Stimulated activated CD4-positive, alpha-beta T cell treated with anti-CD3 and anti-CD28 coated beads, TNF-alpha, amount 100 ng/mL, for 1 hour (primary cell): ENCODE results near the gene CHRND.
"Not testable (repeated sequence)": the region's sequence is repeated elsewhere in the genome, so short reads cannot be mapped to it uniquely, and the experiment has no call there.

Source experiments
- DNase-seq, 3 donors: peaks; one replicate each; pipeline ENCODE4 v3.0.0-alpha.2; 2020; ENCODE audit warnings: low read depth in 3 of 3, low spot score in 1 of 3

Gene CHRND

DNA sequence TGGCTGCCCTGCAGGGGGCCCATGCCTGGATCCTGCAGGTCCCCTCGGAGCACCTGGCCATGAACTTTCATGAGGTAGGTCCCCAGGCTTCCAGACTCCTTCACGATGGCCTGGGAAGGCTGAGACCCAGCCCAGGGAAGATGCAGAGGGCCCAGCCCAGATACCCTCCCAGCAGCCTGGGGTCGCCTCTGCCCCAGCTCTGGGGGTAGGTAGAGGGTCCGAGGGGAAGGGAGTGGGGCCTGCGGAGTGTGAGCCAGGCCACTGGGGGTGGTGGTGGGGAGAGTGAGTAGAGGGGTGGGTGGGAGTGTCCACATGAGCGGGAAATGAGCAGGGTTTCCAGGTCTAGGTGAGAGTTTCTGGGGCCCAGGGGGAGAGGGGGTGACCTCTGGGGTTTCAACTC lies 1.2 kb upstream of the CHRND start:
- no peak for DNase-seq

DNA sequence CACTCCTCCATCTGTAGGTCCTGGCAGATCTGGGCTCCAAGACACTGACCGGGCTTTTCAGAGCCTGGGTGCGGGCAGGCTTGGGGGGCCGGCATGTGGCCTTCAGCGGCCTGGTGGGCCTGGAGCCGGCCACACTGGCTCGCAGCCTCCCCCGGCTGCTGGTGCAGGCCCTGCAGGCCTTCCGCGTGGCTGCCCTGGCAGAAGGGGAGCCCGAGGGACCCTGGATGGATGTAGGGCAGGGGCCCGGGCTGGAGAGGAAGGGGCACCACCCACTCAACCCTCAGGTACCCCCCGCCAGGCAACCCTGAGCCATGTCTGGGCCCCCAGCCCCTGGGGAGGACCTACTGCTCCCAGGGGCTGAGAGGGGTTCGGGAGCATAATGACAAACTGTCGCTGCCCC lies 761 bp upstream of the CHRND start:
- DNase-seq = no peak

DNA sequence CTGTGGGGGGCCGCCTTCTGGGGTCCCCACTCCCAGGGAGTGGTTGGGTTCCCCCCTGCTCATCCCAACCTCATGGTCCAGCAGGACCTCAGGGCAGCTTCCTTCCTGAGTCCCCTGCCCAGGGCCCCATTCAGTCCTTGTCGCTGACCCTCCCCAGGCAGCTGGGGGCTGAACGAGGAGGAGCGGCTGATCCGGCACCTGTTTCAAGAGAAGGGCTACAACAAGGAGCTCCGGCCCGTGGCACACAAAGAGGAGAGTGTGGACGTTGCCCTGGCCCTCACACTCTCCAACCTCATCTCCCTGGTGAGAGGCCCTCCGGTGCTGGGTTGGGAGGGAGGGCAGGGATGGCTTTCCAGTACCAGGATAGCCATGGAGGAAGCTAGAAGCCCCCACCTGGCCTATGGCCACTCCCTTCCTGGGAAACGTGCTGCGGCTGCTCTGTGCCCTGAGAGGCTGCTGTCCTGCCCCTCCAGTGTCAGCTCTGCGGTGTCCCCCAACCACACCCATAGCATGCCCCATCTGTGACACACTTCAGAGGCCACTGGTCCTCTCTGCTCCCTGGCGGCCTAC lies 497 bp downstream of the CHRND start:
- no peak for DNase-seq

DNA sequence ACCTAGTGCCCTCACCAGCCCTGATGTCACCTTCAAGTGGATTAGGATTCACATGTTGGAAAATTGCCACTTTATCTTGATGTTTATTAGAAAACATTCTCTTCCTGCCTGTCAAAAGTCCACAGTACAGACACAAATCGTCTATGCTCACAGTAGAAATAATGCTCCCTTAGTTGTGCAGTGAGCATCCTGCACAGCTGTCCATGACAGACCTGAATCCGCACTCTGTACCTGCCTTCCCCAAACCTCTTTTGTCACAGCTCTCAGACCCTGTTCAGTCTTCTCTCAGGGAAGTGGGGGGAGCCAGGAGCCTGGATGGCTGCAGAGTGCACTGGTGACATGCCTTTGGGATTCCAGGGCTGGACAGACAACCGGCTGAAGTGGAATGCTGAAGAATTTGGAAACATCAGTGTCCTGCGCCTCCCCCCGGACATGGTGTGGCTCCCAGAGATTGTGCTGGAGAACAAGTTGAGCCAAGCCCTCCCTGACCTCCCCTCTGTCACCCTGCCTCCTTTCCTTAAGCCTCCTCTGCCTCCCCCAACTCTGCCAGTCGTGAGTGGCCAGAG lies 2.0 kb downstream of the CHRND start:
- DNase-seq = no peak

DNA sequence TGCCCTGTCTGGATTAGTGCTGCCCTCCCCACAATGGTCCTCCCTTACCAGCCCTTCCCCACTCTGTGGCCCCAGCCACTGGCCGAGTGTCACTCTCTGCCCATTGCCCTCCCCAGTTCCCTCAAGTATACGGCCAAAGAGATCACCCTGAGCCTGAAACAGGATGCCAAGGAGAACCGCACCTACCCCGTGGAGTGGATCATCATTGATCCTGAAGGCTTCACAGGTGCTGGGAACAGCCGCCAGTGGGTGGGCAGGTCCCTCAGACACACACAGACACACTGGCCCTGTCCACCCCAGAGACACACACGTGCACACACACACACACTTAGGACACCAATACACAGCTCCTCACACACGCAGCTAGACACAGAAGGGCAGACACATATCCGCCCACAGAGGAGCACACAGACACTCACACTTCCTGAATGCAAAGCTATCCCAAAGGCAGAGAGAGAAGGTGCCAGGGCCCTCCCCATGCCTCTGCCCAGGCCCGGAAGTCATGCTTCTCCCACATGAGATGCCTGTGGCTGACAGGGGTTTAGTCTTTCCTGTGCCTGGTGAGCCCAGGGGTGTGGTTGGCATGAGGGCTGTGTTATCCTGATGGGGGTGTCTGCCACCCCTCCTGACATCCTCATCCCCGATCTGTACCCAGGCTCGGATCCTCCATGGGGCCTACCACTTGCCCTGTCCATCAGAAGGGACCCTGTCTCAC lies 2.9 kb downstream of the CHRND start:
- no peak for DNase-seq

DNA sequence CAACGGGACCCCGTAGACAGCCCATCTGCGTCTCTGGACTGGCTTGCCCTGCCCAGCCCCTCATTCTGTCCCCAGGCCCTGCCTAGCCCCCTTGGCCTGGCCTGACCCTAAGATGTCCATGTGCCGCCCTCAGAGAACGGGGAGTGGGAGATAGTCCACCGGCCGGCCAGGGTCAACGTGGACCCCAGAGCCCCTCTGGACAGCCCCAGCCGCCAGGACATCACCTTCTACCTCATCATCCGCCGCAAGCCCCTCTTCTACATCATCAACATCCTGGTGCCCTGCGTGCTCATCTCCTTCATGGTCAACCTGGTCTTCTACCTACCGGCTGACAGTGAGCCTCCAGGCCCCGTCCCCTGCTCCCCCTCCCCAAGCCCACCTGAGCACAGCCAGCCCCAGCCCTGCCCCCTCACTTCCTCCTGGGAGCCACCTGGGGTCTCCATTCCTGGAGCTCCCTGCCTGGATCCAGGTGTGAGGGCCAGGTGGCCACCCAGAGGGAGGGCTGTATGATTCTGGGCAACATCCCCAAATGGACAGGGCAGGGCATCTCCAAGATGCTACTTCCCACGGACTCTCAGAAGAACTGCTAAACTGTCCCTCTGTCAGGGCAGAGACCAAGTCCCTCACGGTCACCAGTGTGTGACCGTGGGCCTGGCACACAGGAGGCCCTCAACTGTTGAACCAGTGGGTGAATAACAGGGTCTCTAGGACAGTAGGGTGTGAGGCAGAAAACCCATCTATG lies 4.0 kb downstream of the CHRND start:
- DNase-seq = no peak

DNA sequence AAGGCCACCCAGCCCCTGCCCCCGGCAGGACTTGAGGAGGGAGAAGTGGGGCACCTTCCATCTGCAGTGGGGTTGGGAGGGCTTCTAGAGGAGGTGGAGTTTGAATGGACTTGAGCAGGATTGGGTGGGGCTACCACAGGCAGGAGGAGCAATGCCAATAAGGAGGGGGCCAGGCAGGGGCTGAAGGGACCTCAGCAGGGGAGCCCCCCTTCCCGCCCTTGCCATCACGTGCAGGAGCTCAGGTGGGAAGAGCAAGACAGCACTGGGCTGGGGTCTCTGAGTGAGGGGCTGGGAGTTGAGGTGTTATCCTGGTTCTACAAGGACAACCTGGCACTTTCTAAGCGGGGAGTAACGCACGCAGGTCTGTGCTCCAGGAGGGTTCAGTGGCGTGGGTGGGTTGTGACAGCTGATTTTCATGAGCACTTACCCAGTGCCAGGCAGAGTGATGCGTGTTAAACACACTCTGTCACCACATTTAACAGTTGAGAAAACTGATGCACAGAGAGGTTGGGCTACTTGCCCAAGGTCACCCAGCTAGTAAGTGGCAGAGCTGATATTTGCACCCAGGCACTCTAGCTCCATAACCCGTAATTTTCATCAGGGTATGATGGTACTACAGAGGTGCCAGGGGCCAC lies 4.8 kb downstream of the CHRND start:
- no peak for DNase-seq

DNA sequence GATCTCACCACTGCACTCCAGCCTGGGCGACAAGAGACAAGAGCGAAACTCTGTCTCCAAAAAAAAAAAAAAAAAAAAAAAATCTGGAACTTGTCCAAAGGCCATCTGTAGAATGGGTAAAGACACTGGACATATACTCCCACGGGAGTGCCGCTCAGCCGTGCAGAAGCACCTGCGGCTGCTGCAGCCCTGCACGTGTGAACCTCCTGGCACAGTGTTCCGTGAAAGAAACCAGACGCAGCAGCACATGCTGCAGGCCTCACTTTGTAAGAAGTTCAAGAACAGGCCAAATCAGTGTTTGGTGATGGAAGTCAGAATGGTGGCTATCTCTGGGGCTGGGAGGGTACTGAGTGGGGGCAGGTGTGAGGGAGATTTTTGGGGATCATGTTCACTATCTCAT lies 6.5 kb downstream of the CHRND start:
- no peak for DNase-seq

DNA sequence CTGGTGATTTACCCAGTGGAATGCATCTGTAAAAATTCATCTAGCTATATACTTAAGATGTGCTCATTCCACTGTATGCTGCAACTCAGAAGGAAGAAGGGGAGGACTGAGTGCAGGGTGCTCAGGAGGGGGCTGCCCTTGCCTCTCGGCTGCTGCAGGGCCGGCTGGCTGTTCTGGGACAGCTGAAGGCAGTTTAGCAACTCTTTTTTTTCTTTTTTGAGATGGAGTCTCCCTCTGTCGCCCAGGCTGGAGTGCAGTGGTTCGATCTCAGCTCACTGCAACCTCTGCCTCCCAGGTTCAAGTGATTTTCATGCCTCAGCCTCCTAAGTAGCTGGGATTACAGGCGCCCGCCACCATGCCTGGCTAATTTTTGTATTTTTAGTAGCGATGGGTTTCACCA lies 6.9 kb downstream of the CHRND start:
- DNase-seq = not testable (repeated sequence)

DNA sequence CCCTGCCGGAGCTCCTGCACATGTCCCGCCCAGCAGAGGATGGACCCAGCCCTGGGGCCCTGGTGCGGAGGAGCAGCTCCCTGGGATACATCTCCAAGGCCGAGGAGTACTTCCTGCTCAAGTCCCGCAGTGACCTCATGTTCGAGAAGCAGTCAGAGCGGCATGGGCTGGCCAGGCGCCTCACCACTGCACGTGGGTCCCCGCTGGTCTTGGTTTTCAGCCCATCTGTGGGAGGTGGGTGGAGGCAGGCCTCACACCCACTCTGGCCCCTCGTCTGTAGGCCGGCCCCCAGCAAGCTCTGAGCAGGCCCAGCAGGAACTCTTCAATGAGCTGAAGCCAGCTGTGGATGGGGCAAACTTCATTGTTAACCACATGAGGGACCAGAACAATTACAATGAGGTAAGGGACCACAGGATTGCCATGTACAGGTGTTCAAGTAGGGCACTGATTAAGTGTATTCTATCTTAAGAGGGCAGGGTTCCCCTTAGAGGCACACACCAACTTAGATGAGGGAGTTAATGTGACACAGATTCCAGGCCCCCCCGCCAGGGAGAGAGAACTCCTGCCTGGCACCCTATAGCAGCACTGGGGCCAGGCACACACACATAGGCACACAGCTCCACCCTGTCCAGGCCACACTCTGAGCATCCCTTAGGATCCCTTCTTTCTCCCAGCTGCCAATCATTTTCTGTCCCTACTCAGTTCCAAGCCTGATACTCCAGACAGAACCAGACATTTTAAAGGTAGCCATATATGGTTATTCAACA lies 8.2 kb downstream of the CHRND start:
- DNase-seq = no peak

DNA sequence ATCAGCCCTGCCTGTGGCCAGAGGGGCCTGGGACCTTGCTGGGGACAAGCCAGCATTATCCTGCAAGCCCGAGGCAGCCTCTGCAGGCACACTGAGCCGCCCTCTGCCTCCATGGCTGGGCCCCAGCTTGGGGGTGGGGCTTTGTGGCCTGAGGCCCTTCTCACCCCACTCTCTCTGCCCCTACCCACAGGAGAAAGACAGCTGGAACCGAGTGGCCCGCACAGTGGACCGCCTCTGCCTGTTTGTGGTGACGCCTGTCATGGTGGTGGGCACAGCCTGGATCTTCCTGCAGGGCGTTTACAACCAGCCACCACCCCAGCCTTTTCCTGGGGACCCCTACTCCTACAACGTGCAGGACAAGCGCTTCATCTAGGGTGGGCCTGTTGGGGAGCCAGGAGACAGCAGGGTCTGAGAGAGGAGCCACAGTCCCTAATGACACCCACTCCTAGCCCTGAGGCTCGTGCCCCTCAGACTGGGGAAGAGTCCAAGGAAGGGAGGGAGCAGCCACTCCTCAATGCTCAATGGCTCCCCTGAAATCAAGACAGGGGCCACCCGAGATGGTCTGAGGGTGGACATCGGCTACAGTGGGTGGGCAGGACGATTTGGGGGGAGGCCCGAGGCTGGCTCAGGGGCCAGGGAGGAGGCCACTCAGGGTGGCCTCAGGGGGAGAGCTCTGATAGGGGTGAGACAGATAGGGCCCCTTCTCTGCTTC lies 9.1 kb downstream of the CHRND start:
- no peak for DNase-seq

DNA sequence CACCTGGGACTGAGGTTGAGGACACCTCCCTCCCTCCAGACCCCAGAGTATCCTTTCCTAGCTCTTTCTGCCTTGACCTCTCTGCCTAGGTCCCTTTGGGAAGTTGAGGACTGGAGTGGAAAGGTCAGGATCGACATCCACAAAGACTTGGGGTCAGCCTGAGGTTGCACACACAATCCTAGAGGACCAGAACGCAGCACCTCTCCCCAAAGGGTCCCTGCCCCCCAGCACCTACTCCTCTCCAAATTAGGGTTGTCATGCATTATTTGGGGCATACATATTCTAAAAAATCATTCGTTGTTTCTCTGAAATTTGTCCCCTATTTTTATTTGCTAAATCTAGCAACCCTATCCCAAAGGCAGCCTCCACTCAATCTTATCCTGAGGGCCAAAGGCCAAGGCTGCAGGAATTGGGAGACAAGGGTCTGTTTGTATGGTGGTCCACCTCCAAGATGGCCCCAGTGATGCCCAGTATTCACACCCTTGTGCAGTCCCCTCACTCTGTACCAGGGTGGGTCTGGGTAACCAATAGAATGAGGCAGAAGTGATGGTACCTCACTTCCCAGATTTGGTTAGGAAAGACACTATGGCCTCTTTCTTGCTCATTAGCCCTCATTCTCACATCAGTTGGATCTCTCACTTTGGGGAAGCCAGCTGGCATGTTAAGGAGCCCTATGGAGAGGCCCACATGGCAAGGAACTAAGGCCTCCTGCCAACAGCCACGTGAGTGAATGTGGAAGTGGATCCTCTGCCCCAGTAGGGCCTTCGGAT lies 10.0 kb downstream of the CHRND start:
- no peak for DNase-seq

DNA sequence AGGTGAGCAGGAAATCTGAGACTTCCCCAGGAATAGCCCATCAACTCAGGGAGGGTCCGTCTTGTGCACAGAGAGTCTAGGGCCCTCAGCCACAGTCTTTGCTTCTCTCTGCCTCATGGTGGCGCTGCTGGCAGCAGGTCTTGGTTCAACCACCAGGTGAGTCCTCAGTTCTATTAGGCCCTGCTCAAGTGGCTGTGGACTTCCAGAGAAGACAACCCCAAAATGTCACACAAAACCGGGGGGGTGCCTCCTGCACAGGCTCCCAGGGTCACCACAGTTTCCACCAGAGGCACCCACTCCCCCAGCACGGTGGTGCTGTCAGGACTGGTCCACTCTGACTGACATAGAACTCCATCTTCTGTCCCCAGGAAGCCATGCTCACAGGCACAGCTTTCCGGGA lies 11.1 kb downstream of the CHRND start:
- DNase-seq = no peak

DNA sequence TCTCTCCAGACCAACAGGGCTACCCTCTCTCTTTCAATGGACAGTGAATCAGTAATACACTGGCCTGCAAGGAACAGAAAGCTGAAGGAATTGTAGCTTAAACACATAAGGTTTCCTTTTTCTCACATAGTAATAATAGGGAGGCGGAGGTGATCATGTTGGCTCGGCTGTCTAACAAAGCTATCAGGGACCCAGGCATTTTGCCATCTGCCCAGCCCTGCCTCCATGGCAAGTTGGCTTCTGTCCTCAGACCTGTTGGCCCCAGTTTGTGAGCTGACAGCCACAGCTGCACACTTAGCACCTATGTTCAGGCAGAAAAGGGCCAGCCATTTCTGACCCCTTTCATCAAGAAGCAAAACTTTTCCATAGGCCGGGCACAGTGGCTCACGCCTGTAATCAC lies 11.5 kb downstream of the CHRND start:
- DNase-seq = no peak

DNA sequence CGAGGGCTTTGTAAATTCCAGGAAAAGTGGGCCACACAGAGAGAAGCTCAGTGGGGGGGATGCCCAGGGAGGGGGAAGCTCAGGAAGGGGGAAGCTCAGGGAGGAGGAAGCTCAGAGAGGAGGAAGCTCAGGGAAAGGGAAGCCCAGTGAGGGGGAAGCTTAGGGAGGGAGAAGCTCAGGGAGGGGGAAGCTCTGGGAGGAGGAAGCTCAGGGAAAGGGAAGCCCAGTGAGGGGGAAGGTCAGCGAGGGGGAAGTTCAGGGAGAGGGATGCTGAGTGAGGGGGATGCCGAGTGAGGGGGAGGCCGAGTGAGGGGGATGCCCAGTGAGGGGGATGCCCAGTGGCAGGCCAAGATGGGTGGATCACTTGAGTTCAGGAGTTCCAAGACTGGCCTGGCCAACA lies 12.7 kb downstream of the CHRND start:
- no peak for DNase-seq

DNA sequence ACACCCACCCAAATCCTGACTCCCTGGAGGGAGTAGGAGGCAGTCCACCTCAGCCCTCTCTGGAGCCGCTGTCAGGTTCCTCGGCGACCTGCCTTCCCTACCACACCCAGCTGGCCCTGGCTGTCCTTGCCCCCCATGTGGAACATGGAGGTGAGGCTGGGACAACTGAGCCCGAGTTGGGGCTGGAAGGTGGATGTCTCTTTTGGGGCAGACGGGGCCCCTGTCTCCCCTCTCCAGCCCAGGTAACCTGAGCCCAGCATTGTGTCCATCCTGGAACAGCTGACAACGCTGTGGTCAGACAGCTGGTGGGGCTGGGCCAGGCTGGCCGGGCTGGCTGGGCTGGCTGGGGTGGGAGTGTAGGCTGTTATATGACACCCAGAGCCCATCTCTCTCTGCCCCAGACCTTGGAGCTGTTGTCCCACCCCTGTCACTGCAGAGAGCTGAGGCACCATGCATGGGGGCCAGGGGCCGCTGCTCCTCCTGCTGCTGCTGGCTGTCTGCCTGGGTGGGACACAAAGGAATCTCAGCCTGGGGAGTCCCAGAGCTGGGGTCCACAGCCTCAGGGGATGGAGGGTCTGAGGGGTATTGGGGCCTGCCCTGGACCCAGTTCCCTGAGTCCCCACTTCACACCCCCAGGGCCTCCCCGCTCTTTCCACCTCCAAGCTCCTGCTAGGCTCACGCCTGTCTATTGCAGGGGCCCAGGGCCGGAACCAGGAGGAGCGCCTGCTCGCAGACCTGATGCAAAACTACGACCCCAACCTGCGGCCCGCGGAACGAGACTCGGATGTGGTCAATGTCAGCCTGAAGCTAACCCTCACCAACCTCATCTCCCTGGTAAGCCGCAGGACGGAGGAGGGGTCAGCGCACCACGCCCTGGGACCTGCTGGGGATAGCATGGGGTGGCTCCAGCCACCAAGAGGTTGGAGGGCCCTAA lies 13.6 kb downstream of the CHRND start, which contains the start of gene CHRNG:
TSS of gene CHRNG (plus strand) at position 395 of the 934 bp plus-strand sequence. CDS start at position 451, 56 bp downstream.
- DNase-seq = no peak

DNA sequence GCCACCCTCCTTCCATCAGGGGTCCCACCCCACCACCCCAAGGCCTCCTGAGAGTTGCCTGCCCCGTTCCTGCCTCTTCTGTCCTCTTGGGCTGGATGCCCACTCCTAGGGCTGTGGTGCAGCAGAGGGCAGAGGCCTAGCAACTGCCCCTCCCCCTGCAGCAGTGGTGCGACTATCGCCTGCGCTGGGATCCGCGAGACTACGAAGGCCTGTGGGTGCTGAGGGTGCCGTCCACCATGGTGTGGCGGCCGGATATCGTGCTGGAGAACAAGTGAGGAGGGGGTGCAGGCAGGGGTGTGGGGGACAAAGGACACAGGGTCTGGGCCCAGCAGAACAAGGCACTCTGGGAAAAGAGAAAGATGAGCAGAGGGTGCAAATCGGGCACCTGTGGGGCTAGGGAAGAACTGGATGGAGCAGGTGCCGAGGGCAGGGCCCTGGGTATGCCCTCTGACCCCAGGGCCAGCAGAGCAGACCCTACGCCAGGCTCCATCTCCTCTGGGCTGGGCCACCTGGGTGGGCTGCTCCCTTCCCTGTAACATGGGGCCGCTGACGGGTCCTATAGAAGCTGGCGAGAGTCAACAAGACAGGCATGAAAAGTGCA lies 14.6 kb downstream of the CHRND start:
- no peak for DNase-seq
